Vagina (tissue), 2 donors: Measurements from ENCODE around the gene CBFA2T2.

ENCODE experiments used
- CTCF ChIP-seq, 3 experiments: fragments of 450-650 bp in 2 of 3; fragments of 200-600 bp in 1 of 3; sonication (generic) in 1 of 3; IDR thresholded peaks; one replicate each; pipeline ENCODE4 v1.5.1; 2017 to 2019; ENCODE audit warnings: antibody characterized with exemption in 3 of 3, mild to moderate bottlenecking in 2 of 3, moderate library complexity in 2 of 3
- POLR2A ChIP-seq, 2 donors: fragments of 450-650 bp; IDR thresholded peaks; one replicate each; pipeline ENCODE4 v1.6.1; 2017; ENCODE audit warnings: antibody characterized with exemption in 2 of 2, mild to moderate bottlenecking in 2 of 2, moderate library complexity in 2 of 2

- TF ChIP-seq CTCF (IDR thresholded peaks at IDR 0.05) (no peak), POLR2A (IDR thresholded peaks at IDR 0.05) (no peak)
Observed at GRCh38 chr20:33669873-33670640, 180.2 kb downstream of the CBFA2T2 start.
